GM12872 (cell line): ENCODE data around the gene TMBIM1.

ENCODE experiments used
- TF ChIP-seq, protein P1 (sequence below): IDR thresholded peaks from 3 replicates; pipeline ENCODE4 v1.5.1; 2011; ENCODE audit warnings: low read depth, mild to moderate bottlenecking, low read length, moderate library complexity; ENCODE audit not compliant: insufficient read depth

Gene TMBIM1

DNA sequence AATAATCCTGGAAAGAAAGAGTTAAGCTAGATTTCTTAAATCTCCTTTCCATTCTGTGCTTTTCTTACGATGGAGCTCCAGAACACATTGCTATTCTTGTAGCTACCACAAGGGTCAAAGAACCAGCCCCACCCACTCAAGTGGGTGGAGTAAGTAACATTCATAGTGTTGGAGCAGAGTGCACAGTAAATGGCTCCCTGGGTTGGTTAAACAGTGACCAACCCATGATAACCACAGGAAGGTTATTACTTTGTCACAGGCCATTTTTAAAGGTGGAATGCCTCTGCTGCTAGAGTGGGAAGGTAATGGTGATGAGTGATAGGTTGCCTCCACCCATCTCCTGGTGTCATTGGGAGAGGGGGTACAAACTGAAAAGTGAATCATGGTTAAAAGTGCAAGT, 61.4 kb downstream of the TMBIM1 start:
- TF ChIP-seq, protein P1, sequence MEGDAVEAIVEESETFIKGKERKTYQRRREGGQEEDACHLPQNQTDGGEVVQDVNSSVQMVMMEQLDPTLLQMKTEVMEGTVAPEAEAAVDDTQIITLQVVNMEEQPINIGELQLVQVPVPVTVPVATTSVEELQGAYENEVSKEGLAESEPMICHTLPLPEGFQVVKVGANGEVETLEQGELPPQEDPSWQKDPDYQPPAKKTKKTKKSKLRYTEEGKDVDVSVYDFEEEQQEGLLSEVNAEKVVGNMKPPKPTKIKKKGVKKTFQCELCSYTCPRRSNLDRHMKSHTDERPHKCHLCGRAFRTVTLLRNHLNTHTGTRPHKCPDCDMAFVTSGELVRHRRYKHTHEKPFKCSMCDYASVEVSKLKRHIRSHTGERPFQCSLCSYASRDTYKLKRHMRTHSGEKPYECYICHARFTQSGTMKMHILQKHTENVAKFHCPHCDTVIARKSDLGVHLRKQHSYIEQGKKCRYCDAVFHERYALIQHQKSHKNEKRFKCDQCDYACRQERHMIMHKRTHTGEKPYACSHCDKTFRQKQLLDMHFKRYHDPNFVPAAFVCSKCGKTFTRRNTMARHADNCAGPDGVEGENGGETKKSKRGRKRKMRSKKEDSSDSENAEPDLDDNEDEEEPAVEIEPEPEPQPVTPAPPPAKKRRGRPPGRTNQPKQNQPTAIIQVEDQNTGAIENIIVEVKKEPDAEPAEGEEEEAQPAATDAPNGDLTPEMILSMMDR = peak; percentile 49; the same call in 2 of the 3 replicates

DNA sequence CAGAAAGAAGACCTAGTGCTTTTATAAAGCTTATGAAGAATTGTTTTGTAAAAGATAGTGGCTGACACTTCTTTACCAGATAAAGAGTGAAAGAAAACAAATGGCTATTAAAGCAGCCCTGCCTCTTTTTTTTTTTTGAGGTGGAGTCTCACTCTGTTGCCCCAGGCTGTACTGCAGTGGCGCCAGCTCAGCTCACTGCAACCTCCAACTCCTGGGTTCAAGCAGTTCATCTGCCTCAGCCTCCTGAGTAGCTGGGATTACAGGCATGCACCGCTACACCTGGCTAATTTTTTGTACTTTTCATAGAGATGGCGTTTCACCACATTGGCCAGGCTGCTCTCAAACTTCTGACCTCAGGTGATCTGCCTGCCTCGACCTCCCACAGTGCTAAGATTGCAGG, 62.5 kb downstream of the TMBIM1 start:
- TF ChIP-seq, protein P1 = no peak

DNA sequence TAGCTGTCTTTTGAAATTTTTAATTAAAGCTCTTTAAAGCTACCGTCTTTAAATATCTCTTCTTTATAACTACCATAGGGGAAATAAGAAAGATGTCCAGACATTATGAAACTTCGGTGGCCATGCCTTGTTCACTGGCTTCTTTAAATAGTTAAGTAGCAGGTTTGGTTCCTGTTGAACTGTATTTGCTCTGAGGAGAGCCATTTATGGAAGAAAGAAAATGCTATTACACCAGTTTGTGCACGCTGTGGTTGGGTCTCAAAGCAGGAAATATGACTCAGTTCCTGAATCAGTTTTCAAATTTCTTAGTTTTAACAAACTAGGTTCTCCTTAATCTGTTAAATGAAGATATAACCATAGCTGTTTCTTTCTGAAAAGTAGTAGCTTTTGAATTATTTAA, 63.1 kb downstream of the TMBIM1 start:
- TF ChIP-seq, protein P1 = no peak

DNA sequence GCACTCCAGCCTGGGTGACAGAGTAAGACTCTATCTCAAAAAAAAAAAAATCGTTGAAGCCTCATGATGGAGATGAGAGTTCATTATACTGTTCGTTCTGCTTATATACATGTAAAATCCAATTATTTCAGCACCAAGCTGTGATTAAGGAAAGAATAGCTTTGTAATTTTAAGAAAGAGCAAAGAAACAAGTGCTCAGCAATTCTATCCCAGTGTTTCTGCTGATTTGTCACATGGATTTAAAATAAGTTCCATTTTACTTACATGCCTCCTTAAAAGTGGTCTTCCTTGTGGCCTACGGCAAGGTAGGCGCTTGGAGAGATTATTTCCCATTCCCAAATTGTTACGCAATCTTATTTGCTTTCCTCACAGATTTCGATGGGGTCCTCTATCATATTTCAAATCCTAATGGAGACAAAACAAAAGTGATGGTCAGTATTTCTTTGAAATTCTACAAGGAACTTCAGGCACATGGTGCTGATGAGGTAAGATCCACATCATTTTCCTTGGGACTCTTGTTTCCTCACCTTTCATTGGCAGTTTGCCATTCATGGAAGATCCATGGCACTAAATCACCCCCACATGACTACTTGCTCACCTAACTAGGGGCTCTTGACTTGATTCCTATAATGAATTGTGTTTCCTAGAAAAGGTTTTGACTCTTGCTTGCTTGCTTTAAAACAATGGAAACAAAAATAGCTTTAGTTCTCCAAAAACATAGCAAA, 63.8 kb downstream of the TMBIM1 start:
- TF ChIP-seq, protein P1 = no peak

DNA sequence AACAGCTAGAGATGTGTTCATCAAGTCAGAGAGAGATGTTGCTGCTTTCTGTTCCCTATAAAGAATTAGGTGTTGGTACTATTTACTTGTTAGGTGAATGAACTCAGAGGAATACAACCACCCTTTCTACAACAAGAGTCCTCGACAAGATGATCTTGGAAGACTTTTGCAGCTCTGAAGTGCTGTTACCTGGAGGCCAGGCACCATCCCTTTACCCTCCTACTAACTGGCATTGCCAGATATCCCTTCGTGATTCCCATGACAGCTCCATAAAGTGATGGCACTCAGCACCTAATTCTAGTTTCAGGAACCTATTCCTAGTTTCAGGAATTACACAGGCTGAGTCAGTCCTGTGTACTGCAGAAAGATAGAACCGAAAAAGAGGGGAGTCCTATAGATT, 65.4 kb downstream of the TMBIM1 start:
- TF ChIP-seq, protein P1 = no peak
